Activated CD8-positive, alpha-beta memory T cell treated with anti-CD3 and anti-CD28 coated beads, Interleukin-2, amount 10 ng/mL, durations not matched to agents 7 days and 5 days (primary cell): Measurements from ENCODE around the gene DNAJC8. TPM values are rescaled to one million over a fixed set of nuclear protein-coding genes. Genes with fewer than 3 reads are reported as not detected.

Source experiments
- ATAC-seq: fragments of 150-1000 bp; cut with Tn5 transposase; one replicate; pipeline ENCODE4 v1.10.0; 2021; ENCODE audit warnings: moderate library complexity
- CTCF ChIA-PET: fragments of 350-600 bp; sonication (Branson Sonifier 250); formaldehyde crosslinking; loops from one replicate; lab custom pipeline; 2021; ENCODE audit warnings: antibody characterized with exemption; lab: Charles Lee
- DNase-seq: peaks from one replicate; pipeline ENCODE4 v3.0.0-alpha.2; 2020
- H3K27ac Mint-ChIP-seq: one replicate; pipeline ENCODE4 v1.8.0; 2021; ENCODE audit warnings: mild to moderate bottlenecking, mixed read lengths
- H3K27me3 Mint-ChIP-seq: one replicate; pipeline ENCODE4 v1.8.0; 2021; ENCODE audit warnings: mixed read lengths
- H3K36me3 Mint-ChIP-seq: one replicate; pipeline ENCODE4 v1.8.0; 2021; ENCODE audit warnings: mild to moderate bottlenecking, mixed read lengths
- H3K4me1 Mint-ChIP-seq: one replicate; pipeline ENCODE4 v1.8.0; 2021; ENCODE audit warnings: mixed read lengths
- H3K4me3 Mint-ChIP-seq: one replicate; pipeline ENCODE4 v1.8.0; 2021; ENCODE audit warnings: mild to moderate bottlenecking, moderate library complexity, mixed read lengths
- H3K9me3 Mint-ChIP-seq: one replicate; pipeline ENCODE4 v1.8.0; 2022; ENCODE audit warnings: low read depth, mixed read lengths
- total RNA-seq, 2 experiments: library from RNA; stranded (reverse); gene quantifications; one replicate each; pipeline ENCODE4 v1.2.3, GENCODE V29; 2021

Gene DNAJC8, protein sequence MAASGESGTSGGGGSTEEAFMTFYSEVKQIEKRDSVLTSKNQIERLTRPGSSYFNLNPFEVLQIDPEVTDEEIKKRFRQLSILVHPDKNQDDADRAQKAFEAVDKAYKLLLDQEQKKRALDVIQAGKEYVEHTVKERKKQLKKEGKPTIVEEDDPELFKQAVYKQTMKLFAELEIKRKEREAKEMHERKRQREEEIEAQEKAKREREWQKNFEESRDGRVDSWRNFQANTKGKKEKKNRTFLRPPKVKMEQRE
- 100 to 1,000 TPM; 103 to 114 TPM for total RNA-seq

DNA sequence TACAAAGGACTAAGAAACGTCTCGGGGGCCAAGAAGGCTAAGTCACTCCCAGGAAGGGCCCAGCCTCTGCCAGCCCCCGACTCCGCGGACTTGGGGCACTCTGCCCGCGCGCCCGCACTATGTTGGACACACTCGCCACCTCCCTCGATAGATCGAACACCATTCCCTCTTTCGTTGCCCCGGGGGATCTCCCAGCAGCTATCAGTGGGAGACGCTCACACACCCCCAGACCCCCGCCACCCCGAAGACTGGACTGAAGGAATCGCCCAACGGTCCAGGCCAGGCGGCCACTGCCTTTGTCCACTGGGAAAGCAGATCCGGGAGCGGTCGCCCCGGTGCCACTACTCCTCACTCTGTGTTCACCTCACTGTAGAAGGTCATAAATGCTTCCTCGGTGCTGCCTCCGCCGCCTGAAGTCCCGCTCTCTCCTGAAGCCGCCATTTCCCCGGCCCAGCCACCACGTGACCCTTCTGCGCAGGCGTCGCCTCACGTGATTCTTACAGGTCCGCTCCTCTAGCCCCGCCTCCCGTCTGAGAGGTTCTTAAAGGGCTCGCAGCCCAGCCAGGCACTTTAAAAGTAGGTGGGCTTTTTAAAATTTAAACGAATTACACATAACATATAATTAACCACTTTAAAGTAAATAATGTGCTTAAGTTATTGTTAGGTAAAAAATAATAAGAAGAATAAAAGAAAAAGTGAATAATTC is at the start of gene DNAJC8:
DNAJC8 (minus strand) TSS at position 472 of the 706 bp plus-strand sequence; CDS start at position 441, 31 bp downstream.
- H3K36me3 Mint-ChIP-seq: peaks cover 16% of the 10 kb centered on the region
- CTCF ChIA-PET: interaction anchor here (0.8 kb wide), 1 partner anchor 16 kb away, joined by 3 read pairs; no protein-coding TSS in a partner anchor
- ATAC-seq: peak; percentile 71
- peak; percentile 97 for DNase-seq
- peaks cover 32% of the 10 kb centered on the region for H3K4me1 Mint-ChIP-seq
- H3K27ac Mint-ChIP-seq: peak within 1 kb of the TSS; percentile 99
- no peaks in the 10 kb centered on the region for H3K9me3 Mint-ChIP-seq
- H3K4me3 Mint-ChIP-seq: peak within 1 kb of the TSS; percentile 100
- H3K27me3 Mint-ChIP-seq: no peaks in the 10 kb centered on the region

DNA sequence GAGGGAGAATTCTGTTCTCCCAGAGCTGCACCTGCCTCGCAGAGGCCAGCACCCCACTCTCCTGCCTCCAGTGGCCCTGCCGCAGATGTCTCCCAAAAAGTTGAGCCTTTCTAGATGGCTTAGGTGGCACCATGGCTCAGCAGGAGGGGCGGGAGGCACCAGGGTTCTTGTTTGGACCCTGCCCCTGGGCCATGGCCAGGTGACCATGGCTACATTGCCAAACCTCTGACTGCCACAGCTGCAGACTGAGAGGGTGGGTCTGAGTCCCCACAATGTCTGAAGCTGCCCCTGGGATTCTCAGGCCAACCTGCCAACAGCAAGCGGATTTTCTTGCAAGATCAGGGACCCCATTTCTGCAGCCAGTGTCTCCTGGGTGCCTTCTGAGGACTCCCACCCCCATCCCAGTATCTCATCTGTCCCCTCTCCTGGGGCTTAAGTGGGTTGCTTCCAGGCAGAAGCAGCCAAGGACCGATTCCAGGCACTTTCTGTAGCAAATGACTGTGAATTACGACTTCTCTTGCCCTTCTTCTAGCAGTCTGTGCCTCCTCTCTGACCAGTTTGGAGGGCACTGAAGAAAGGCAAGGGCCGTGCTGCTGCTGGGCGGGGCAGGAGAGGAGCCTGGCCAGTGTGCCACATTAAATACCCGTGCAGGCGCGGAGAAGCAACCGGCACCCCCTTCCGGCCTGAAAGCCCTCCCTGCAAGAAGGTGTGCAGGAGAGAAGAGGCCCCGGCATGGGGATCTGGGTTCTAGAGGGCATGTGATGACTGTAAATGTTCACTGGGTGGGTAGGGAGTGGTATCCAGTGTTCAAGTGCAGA is 49.0 kb upstream of the DNAJC8 start:
- Mint-ChIP-seq H3K4me1 (peaks cover 11% of the 10 kb centered on the region), H3K4me3 (no peak overlapping the region), H3K27ac (no peak overlapping the region), H3K27me3 (no peaks in the 10 kb centered on the region), H3K9me3 (no peaks in the 10 kb centered on the region), H3K36me3 (peaks cover 25% of the 10 kb centered on the region)
- DNase-seq (no peak), ATAC-seq (no peak)
- CTCF ChIA-PET: no interaction called here

DNA sequence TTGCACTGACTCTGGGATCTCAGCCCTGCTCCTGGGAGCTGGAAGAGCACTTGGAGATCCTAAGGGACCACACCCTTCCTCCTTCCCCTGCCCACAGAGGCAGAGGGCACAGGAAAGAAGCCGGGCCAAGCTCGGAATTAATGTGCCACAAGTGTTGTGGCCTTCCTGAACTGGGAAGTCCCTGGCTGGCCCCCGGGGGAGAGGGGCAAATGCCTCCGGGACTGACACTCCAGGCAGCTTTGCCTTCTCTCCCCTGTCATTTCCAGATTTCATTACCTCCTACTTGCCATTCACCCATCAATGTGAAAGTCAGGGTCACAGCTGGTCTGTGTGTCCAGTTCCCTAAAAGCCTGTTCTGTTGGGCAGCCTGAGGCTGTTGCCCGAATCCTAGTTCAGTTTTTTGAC is 48.1 kb upstream of the DNAJC8 start:
- no peak for ATAC-seq
- no peaks in the 10 kb centered on the region for H3K9me3 Mint-ChIP-seq
- peaks cover 25% of the 10 kb centered on the region for H3K36me3 Mint-ChIP-seq
- H3K27ac Mint-ChIP-seq: no peak overlapping the region
- H3K27me3 Mint-ChIP-seq: no peaks in the 10 kb centered on the region
- no peak for DNase-seq
- peaks cover 11% of the 10 kb centered on the region for H3K4me1 Mint-ChIP-seq
- CTCF ChIA-PET: no interaction called here
- no peak overlapping the region for H3K4me3 Mint-ChIP-seq

DNA sequence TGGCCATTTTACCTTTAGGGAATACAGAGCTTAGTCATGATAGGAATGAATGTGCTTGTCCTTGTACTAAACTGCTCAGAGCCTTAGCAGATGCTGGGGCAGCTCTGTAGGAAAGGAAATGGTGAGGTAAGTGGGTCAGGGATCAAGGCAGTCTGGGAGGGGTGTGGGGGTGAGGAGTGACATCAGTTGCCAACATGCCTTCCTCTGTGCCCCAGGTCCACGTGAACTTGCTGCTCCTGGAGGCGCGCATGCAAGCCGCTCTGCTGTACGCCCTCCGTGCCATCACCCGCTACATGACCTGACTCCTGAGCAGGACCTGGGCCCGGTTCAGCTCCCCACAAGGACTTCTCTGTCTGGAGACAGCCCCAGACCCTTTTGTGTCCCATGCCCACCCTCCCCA is 47.7 kb upstream of the DNAJC8 start:
- H3K36me3 Mint-ChIP-seq: peaks cover 25% of the 10 kb centered on the region
- no peaks in the 10 kb centered on the region for H3K27me3 Mint-ChIP-seq
- CTCF ChIA-PET: no interaction called here
- peaks cover 11% of the 10 kb centered on the region for H3K4me1 Mint-ChIP-seq
- H3K27ac Mint-ChIP-seq: no peak overlapping the region
- H3K9me3 Mint-ChIP-seq: no peaks in the 10 kb centered on the region
- no peak overlapping the region for H3K4me3 Mint-ChIP-seq
- ATAC-seq (peak; percentile 16), DNase-seq (no peak)

DNA sequence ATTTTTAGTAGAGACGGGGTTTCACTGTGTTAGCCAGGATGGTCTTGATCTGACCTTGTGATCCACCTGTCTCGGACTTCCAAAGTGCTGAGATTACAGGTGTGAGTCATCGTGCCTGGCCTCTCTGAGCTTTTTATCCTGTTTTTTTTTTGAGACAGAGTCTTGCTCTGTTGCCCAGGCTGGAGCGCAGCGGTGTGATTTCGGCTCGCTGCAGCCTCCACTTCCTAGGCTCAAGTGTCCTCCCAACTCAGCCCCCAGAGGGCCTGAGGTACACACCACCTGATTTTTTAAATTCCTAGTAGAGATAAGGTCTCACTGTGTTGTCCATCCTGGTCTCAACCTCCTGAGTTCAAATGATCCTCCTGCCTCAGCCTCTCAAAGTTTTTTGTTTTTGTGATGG is 46.9 kb upstream of the DNAJC8 start:
- H3K27ac Mint-ChIP-seq: no peak overlapping the region
- no peaks in the 10 kb centered on the region for H3K27me3 Mint-ChIP-seq
- no peaks in the 10 kb centered on the region for H3K9me3 Mint-ChIP-seq
- ATAC-seq: no peak
- no peak for DNase-seq
- peaks cover 11% of the 10 kb centered on the region for H3K4me1 Mint-ChIP-seq
- CTCF ChIA-PET: interaction anchor here (0.6 kb wide), 1 partner anchor 147 kb away, joined by 3 read pairs; no protein-coding TSS in a partner anchor
- no peak overlapping the region for H3K4me3 Mint-ChIP-seq
- peaks cover 28% of the 10 kb centered on the region for H3K36me3 Mint-ChIP-seq

DNA sequence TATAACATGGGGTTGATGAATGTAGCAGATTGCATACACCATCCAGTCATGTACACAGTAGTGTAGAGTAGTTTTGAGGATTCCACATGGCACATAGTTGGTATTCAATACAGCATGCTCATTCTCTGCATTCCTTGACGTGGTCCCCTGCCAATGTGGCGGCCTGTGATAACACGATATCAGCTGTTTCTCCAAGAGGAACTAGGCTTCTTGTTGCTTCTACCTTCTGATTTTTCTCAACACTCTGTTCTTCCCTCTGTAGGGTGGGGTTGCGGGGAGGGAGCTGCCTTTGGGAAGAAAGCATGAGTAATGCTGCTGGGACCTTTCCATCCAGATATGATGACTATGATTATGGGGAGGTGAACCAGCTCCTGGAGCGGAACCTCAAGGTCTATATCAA is 45.9 kb upstream of the DNAJC8 start:
- Mint-ChIP-seq H3K9me3 (no peaks in the 10 kb centered on the region), H3K27ac (no peak overlapping the region), H3K4me3 (no peak overlapping the region), H3K27me3 (no peaks in the 10 kb centered on the region), H3K4me1 (peaks cover 11% of the 10 kb centered on the region), H3K36me3 (peaks cover 28% of the 10 kb centered on the region)
- CTCF ChIA-PET: no interaction called here
- ATAC-seq (no peak), DNase-seq (no peak)

DNA sequence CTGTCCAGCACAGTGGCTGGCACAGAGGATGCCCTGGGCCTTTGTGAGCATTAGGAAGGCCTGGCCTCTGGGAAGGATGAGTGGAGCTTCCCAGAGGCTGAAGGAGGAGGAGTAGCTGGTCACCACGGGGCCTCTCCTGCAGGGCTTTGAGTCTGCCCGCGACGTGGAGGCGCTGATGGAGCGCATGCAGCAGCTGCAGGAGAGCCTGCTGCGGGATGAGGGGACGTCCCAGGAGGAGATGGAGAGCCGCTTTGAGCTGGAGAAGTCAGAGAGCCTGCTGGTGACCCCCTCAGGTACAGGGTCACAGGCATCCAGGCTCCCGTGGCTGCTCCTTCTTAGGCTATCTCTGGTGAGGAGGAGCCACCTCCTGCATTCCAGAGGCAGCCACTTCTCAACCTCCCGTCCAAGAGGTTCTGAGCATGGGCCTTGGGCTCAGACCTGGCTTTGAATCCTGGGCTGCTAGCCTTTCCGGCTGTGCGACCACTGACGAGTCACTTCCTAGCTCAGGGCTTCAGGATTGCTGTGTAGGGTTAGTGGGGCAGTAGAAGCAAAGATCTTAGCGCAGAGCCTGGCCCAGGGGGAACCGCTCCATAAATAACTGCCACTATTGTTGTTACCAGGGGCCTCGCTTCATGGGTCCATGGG is 40.5 kb upstream of the DNAJC8 start:
- H3K4me1 Mint-ChIP-seq: no peaks in the 10 kb centered on the region
- DNase-seq: no peak
- peaks cover 10% of the 10 kb centered on the region for H3K36me3 Mint-ChIP-seq
- CTCF ChIA-PET: interaction anchor here (0.6 to 1.6 kb wide), 2 partner anchors 13 to 25 kb away, joined by 3 to 5 read pairs; partner anchors contain the start of gene SESN2
- no peak overlapping the region for H3K4me3 Mint-ChIP-seq
- H3K27me3 Mint-ChIP-seq: no peaks in the 10 kb centered on the region
- no peak overlapping the region for H3K27ac Mint-ChIP-seq
- H3K9me3 Mint-ChIP-seq: no peaks in the 10 kb centered on the region
- ATAC-seq: no peak

DNA sequence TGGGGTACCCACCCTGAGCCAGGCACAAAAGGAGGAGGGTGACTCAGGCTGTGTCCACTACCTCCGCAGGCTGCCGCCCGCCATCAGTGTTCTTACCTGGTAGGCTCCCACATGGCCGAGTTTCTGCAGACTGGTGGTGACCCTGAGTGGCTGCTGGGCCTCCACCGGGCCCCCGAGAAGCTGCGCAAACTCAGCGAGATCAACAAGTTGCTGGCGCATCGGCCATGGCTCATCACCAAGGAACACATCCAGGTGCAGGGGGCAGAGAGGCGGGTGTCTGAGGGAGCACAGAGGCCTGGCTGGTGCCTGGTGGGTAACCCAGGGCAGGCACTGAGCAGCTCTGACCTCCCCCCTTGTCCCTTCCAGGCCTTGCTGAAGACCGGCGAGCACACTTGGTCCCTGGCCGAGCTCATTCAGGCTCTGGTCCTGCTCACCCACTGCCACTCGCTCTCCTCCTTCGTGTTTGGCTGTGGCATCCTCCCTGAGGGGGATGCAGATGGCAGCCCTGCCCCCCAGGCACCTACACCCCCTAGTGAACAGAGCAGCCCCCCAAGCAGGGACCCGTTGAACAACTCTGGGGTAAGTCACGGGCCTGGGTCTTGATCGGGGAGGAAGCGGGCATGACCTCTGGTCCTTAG is 39.5 kb upstream of the DNAJC8 start:
- no peaks in the 10 kb centered on the region for H3K27me3 Mint-ChIP-seq
- CTCF ChIA-PET: interaction anchor here (1.6 kb wide), 1 partner anchor 24 kb away, joined by 5 read pairs; no protein-coding TSS in a partner anchor
- no peak overlapping the region for H3K4me3 Mint-ChIP-seq
- DNase-seq (no peak), ATAC-seq (no peak)
- no peaks in the 10 kb centered on the region for H3K9me3 Mint-ChIP-seq
- H3K36me3 Mint-ChIP-seq: peaks cover 4% of the 10 kb centered on the region
- H3K27ac Mint-ChIP-seq: no peak overlapping the region
- no peaks in the 10 kb centered on the region for H3K4me1 Mint-ChIP-seq

DNA sequence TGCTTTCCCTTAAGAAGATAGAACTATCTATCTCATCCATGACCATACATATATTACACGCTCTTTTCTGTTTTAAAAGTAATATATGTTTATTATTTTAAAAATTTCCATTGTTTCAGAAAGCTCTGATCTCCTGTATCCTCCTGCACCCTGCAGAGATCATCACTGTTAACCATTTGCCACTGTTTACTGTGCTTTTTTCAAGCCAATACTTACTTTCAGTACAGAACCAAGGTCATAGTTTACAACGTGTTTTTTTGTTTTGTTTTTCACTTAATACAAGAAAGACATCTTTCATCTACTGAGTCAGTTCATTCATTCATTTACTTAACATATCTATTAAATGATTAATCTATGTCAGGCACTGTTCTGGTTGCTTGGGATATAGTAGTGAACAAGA is 36.7 kb upstream of the DNAJC8 start:
- peaks cover 4% of the 10 kb centered on the region for H3K4me1 Mint-ChIP-seq
- DNase-seq: no peak
- no peak overlapping the region for H3K4me3 Mint-ChIP-seq
- no peaks in the 10 kb centered on the region for H3K27me3 Mint-ChIP-seq
- H3K36me3 Mint-ChIP-seq: peaks cover 1% of the 10 kb centered on the region
- no peak overlapping the region for H3K27ac Mint-ChIP-seq
- no peak for ATAC-seq
- CTCF ChIA-PET: interaction anchor here (2.2 kb wide), 1 partner anchor 20 kb away, joined by 7 read pairs; no protein-coding TSS in a partner anchor
- H3K9me3 Mint-ChIP-seq: no peaks in the 10 kb centered on the region

DNA sequence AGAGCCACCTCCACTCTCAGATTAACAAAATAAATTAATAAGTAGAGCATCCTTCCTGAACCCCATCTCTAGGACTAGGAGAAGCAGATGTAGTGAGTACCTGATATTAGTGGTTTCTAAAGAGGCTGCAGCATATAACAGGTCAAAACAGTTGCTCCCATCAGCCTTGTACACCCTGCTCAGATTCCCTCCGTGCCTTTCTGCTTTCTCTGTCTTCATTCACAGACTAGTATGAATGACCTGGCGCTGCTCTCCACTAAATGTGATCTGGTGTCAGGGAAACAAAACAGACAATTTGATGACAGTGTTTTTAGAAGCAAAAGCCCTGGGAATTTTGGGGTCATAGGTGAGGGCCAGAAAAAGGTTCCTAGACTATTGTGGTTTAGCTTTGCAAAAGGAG is 34.8 kb upstream of the DNAJC8 start:
- CTCF ChIA-PET: no interaction called here
- Mint-ChIP-seq H3K9me3 (no peaks in the 10 kb centered on the region), H3K4me3 (no peak overlapping the region), H3K27ac (no peak overlapping the region), H3K27me3 (no peaks in the 10 kb centered on the region), H3K36me3 (peaks cover 4% of the 10 kb centered on the region), H3K4me1 (peaks cover 9% of the 10 kb centered on the region)
- ATAC-seq (no peak), DNase-seq (no peak)

DNA sequence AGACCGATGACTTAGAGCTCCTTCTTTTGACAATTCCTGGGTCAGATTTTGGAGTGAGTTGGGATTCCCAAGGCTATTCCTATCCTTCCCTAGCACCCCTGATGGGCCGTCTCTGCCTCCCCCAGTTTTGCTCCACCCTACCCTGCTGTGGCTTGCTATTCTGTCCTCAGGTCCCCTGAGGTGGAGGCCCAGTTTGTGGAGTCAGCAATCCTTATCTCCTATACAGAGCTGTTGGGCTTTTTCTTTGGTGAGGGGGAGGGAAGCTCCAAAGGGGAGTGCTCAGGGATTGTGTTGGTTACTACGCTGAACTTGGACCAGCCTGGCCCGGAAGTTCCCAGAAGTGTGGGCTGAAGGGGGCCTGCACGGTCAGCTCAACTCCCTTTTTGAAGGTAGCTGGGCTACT is 34.1 kb upstream of the DNAJC8 start:
- CTCF ChIA-PET: no interaction called here
- Mint-ChIP-seq H3K4me3 (no peak overlapping the region), H3K27me3 (no peaks in the 10 kb centered on the region), H3K9me3 (no peaks in the 10 kb centered on the region), H3K36me3 (peaks cover 4% of the 10 kb centered on the region), H3K4me1 (peaks cover 12% of the 10 kb centered on the region), H3K27ac (no peak overlapping the region)
- ATAC-seq (no peak), DNase-seq (no peak)

DNA sequence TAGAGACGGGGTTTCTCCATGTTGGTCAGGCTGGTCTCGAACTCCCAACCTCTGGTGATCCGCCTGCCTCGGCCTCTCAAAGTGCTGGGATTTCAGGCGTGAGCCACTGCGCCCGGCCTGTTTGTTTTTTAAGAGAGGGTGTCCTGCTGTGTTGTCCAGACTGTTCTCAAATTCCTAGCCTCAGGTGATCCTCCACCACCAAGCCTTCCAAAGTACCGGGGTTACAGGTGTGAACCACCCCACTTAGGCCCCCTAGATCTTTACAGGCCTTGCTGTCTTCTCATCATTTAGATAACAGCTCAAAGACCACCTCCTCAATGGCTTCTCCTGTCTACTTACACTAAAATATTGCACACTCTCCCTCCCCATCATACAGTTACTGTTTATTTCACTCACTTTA is 32.7 kb upstream of the DNAJC8 start:
- CTCF ChIA-PET: no interaction called here
- no peak overlapping the region for H3K4me3 Mint-ChIP-seq
- no peak for DNase-seq
- H3K27ac Mint-ChIP-seq: no peak overlapping the region
- H3K27me3 Mint-ChIP-seq: no peaks in the 10 kb centered on the region
- no peak for ATAC-seq
- peaks cover 21% of the 10 kb centered on the region for H3K4me1 Mint-ChIP-seq
- peaks cover 4% of the 10 kb centered on the region for H3K36me3 Mint-ChIP-seq
- H3K9me3 Mint-ChIP-seq: no peaks in the 10 kb centered on the region
